Inflammatory macrophage (primary cell): ENCODE measurements around the gene SEC11C.

Experiments used
- DNase-seq, 2 donors: peaks; one replicate each; pipeline ENCODE4 v3.0.0-alpha.2; 2020 to 2022

Gene SEC11C

GRCh38 chr18:59145055-59145454, 5.4 kb downstream of the SEC11C start:
- DNase-seq: no peak

- DNase-seq: no peak
Observed at GRCh38 chr18:59148192-59148591, 8.5 kb downstream of the SEC11C start.

- no peak for DNase-seq
Observed at GRCh38 chr18:59149007-59149406, 9.3 kb downstream of the SEC11C start.

GRCh38 chr18:59149416-59149815, 9.7 kb downstream of the SEC11C start:
- no peak for DNase-seq

GRCh38 chr18:59150236-59150635, 10.6 kb downstream of the SEC11C start:
- no peak for DNase-seq

- no peak for DNase-seq
Observed at GRCh38 chr18:59155153-59155552, 15.5 kb downstream of the SEC11C start.

GRCh38 chr18:59156316-59156715, 16.6 kb downstream of the SEC11C start:
- DNase-seq: no peak

- DNase-seq: no peak
Observed at GRCh38 chr18:59159265-59159664, 19.6 kb downstream of the SEC11C start.

GRCh38 chr18:59159986-59160385, 20.3 kb downstream of the SEC11C start:
- no peak for DNase-seq

- DNase-seq: no peak
Observed at GRCh38 chr18:59172664-59173249, 33.1 kb downstream of the SEC11C start.

GRCh38 chr18:59177485-59177884, 37.8 kb downstream of the SEC11C start:
- no peak for DNase-seq

- no peak for DNase-seq
Observed at GRCh38 chr18:59180150-59180845, 40.6 kb downstream of the SEC11C start.

GRCh38 chr18:59182673-59183072, 43.0 kb downstream of the SEC11C start:
- no peak for DNase-seq

- DNase-seq: no peak
Observed at GRCh38 chr18:59189008-59189407, 49.3 kb downstream of the SEC11C start.

GRCh38 chr18:59189746-59190145, 50.1 kb downstream of the SEC11C start:
- DNase-seq: no peak

GRCh38 chr18:59196161-59196725, 56.6 kb downstream of the SEC11C start:
- no peak for DNase-seq

- no peak for DNase-seq
Observed at GRCh38 chr18:59197636-59198035, 58.0 kb downstream of the SEC11C start.

- no peak for DNase-seq
Observed at GRCh38 chr18:59198215-59198614, 58.5 kb downstream of the SEC11C start.

- no peak for DNase-seq
Observed at GRCh38 chr18:59200787-59201186, 61.1 kb downstream of the SEC11C start.

GRCh38 chr18:59202258-59202820, 62.7 kb downstream of the SEC11C start:
- DNase-seq: no peak

- DNase-seq: no peak
Observed at GRCh38 chr18:59207506-59207905, 67.8 kb downstream of the SEC11C start.
